ENCODE data around the gene AIF1L.

- TF ChIP-seq CTCF (IDR thresholded peaks at IDR 0.05; ENCODE audit: low read length) (no peak), EZH2phosphoT487 (IDR thresholded peaks at IDR 0.05; ENCODE audit: low read length) (no peak)
These were observed 46.3 kb upstream of the AIF1L start for GRCh38 chr9:131049829-131050715.

Data from MM.1S (cell line).